ENCODE results near the gene UBR1.

The UBR1 gene

DNA sequence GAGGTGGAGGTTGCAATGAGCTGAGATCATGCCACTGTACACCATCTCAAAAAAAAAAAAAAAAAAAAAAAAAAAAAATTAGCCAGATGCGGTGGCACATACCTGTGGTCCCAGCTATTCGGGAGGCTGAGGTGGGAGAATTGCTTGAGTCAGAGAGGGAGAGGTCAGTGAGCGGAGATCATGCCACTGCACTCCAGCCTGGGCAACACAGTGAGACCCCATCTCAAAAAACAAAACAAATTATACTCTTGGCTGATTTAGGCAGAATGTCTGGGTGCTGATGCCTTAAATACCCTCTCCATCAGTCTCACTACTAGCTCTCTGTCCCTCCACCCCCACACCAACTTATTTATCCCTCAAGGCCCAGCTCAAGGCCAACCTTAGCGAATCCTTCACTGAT lies 14.0 kb downstream of the UBR1 start:
- no peaks in the 10 kb centered on the region for H4K20me1 ChIP-seq (ENCODE audit: insufficient read depth, low read length)
- H2AFZ ChIP-seq (ENCODE audit: low read length), result no peak overlapping the region
- no peak for TF ChIP-seq EZH2phosphoT487 (IDR thresholded peaks at IDR 0.05; ENCODE audit: low read length)
- TF ChIP-seq, protein P1, sequence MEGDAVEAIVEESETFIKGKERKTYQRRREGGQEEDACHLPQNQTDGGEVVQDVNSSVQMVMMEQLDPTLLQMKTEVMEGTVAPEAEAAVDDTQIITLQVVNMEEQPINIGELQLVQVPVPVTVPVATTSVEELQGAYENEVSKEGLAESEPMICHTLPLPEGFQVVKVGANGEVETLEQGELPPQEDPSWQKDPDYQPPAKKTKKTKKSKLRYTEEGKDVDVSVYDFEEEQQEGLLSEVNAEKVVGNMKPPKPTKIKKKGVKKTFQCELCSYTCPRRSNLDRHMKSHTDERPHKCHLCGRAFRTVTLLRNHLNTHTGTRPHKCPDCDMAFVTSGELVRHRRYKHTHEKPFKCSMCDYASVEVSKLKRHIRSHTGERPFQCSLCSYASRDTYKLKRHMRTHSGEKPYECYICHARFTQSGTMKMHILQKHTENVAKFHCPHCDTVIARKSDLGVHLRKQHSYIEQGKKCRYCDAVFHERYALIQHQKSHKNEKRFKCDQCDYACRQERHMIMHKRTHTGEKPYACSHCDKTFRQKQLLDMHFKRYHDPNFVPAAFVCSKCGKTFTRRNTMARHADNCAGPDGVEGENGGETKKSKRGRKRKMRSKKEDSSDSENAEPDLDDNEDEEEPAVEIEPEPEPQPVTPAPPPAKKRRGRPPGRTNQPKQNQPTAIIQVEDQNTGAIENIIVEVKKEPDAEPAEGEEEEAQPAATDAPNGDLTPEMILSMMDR (IDR thresholded peaks at IDR 0.05; ENCODE audit: low read length), result no peak
- no peak for TF ChIP-seq EZH2 (optimal IDR thresholded peaks at IDR 0.05; ENCODE audit: low read depth, low read length)
- no peaks in the 10 kb centered on the region for H3K9me3 ChIP-seq (replicated peaks; ENCODE audit: insufficient read depth, low read length)
- no peaks in the 10 kb centered on the region for H3K9me2 ChIP-seq (replicated peaks; ENCODE audit: insufficient read depth, low read length)
- H3F3A ChIP-seq (ENCODE audit: insufficient read depth, low read length), result no peaks in the 10 kb centered on the region
- H3K27me3 ChIP-seq (replicated peaks; ENCODE audit: insufficient read depth, low read length), result no peaks in the 10 kb centered on the region
- no peak overlapping the region for H3K4me3 ChIP-seq (ENCODE audit: low read length)
- H3K4me1 ChIP-seq (ENCODE audit: low read length), result no peaks in the 10 kb centered on the region
- no peak overlapping the region for H3K4me2 ChIP-seq (ENCODE audit: low read depth, low read length)
- H3K36me3 ChIP-seq (replicated peaks; ENCODE audit: insufficient read depth, low read length), result no peaks in the 10 kb centered on the region
- H3K9ac ChIP-seq (ENCODE audit: low read length), result no peak overlapping the region
- DNase-seq, result no peak
- peaks cover 8% of the 10 kb centered on the region; the same call in 1 of the 2 replicates for H3K79me2 ChIP-seq (ENCODE audit: low read length)
- H3K27ac ChIP-seq (ENCODE audit: low read length), result no peak overlapping the region

DNA sequence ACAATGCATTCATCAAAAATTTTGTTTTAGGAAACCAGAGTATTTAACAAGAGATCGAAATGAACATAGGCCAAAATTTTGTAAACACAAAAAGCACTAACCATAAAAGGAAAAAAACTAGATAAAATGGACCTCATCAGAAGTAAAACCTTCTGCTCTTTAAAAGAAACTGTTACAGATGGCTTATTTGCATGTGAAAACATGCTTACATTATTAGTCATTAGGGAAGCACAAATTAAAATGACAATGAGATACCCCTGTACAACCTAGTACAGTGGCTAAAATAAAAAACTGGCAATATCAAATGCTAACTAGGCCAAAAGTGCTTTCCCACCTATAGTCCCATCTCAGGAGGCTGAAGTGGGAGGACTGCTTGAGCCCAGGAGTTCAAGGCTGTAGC lies 19.3 kb downstream of the UBR1 start:
- no peak overlapping the region for H3K4me2 ChIP-seq (ENCODE audit: low read depth, low read length)
- no peak overlapping the region for H2AFZ ChIP-seq (ENCODE audit: low read length)
- no peaks in the 10 kb centered on the region for H4K20me1 ChIP-seq (ENCODE audit: insufficient read depth, low read length)
- no peak for DNase-seq
- no peaks in the 10 kb centered on the region for H3K9me2 ChIP-seq (replicated peaks; ENCODE audit: insufficient read depth, low read length)
- H3K79me2 ChIP-seq (ENCODE audit: low read length), result no peaks in the 10 kb centered on the region
- H3F3A ChIP-seq (ENCODE audit: insufficient read depth, low read length), result no peaks in the 10 kb centered on the region
- no peaks in the 10 kb centered on the region for H3K4me1 ChIP-seq (ENCODE audit: low read length)
- no peak overlapping the region for H3K9ac ChIP-seq (ENCODE audit: low read length)
- no peaks in the 10 kb centered on the region for H3K27me3 ChIP-seq (replicated peaks; ENCODE audit: insufficient read depth, low read length)
- no peaks in the 10 kb centered on the region; the same call in 1 of the 2 replicates for H3K36me3 ChIP-seq (replicated peaks; ENCODE audit: insufficient read depth, low read length)
- no peak for TF ChIP-seq EZH2phosphoT487 (IDR thresholded peaks at IDR 0.05; ENCODE audit: low read length)
- TF ChIP-seq, protein P1 (IDR thresholded peaks at IDR 0.05; ENCODE audit: low read length), result no peak
- no peak for TF ChIP-seq EZH2 (optimal IDR thresholded peaks at IDR 0.05; ENCODE audit: low read depth, low read length)
- no peaks in the 10 kb centered on the region for H3K9me3 ChIP-seq (replicated peaks; ENCODE audit: insufficient read depth, low read length)
- H3K4me3 ChIP-seq (ENCODE audit: low read length), result no peak overlapping the region
- no peak overlapping the region for H3K27ac ChIP-seq (ENCODE audit: low read length)

DNA sequence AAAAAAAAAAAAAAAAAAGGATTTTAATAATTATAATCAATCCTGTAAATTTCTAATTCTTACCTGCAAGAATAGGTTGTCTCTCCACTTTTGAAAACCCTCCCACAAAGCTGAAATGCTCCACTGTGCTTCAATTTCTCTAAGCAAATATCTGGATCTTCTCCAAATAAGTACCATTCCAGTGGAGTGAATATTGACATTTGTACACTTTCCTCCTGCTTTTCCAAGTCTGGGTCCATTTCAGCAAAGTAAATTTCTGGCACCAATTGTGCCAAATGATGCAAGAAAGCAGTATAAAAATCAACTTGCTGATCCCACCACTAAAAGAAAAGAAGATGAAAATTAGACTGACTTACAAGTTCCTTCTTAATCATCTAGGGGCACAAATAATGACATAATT lies 19.9 kb downstream of the UBR1 start:
- no peaks in the 10 kb centered on the region for H3K79me2 ChIP-seq (ENCODE audit: low read length)
- H3K27me3 ChIP-seq (replicated peaks; ENCODE audit: insufficient read depth, low read length), result no peaks in the 10 kb centered on the region
- H2AFZ ChIP-seq (ENCODE audit: low read length), result no peak overlapping the region
- TF ChIP-seq, protein P1 (IDR thresholded peaks at IDR 0.05; ENCODE audit: low read length), result no peak
- no peaks in the 10 kb centered on the region for H3F3A ChIP-seq (ENCODE audit: insufficient read depth, low read length)
- H3K9me3 ChIP-seq (replicated peaks; ENCODE audit: insufficient read depth, low read length), result no peaks in the 10 kb centered on the region
- H4K20me1 ChIP-seq (ENCODE audit: insufficient read depth, low read length), result no peaks in the 10 kb centered on the region
- H3K4me2 ChIP-seq (ENCODE audit: low read depth, low read length), result no peak overlapping the region
- H3K4me1 ChIP-seq (ENCODE audit: low read length), result no peaks in the 10 kb centered on the region
- no peaks in the 10 kb centered on the region for H3K9me2 ChIP-seq (replicated peaks; ENCODE audit: insufficient read depth, low read length)
- no peak for DNase-seq
- H3K27ac ChIP-seq (ENCODE audit: low read length), result no peak overlapping the region
- H3K9ac ChIP-seq (ENCODE audit: low read length), result no peak overlapping the region
- no peaks in the 10 kb centered on the region; the same call in 1 of the 2 replicates for H3K36me3 ChIP-seq (replicated peaks; ENCODE audit: insufficient read depth, low read length)
- no peak overlapping the region for H3K4me3 ChIP-seq (ENCODE audit: low read length)

Measured in MM.1S (cell line).